GM12892 (cell line): ENCODE measurements around the gene BRF1.

Experiments
- POLR2A ChIP-seq: IDR thresholded peaks from 2 replicates; pipeline ENCODE4 v1.6.1; 2011; ENCODE audit warnings: low read depth, low read length, control low read depth
- POLR2AphosphoS5 ChIP-seq: IDR thresholded peaks from 2 replicates; pipeline ENCODE4 v1.6.1; 2011; ENCODE audit warnings: low read depth, low read length, control low read depth

- TF ChIP-seq POLR2AphosphoS5: no peak
- TF ChIP-seq POLR2A: no peak
These were observed 29.7 kb upstream of the BRF1 start for GRCh38 chr14:105330491-105330895.
